Neutrophil (primary cell): ENCODE measurements around the gene GOLIM4.

Experiments used
- H3K27ac ChIP-seq: fragments of 200-600 bp; sonication (generic); 2 replicates; pipeline ENCODE4 v1.5.1; 2016; ENCODE audit warnings: mild to moderate bottlenecking, moderate library complexity
- H3K27me3 ChIP-seq: fragments of 200-600 bp; sonication (generic); 2 replicates; pipeline ENCODE4 v1.6.0; 2016; ENCODE audit warnings: mild to moderate bottlenecking
- H3K36me3 ChIP-seq: fragments of 200-600 bp; sonication (generic); 2 replicates; pipeline ENCODE4 v1.5.1; 2017
- H3K4me1 ChIP-seq, 2 experiments: fragments of 200-600 bp in 1 of 2; sonication (generic) in 1 of 2; 1 replicate in 1 of 2; 2 replicates in 1 of 2; pipeline versions ENCODE4 v1.5.1 to v1.6.1; 2013 to 2016; ENCODE audit warnings: low read depth in 1 of 2, low read length in 1 of 2, mild to moderate bottlenecking in 1 of 2, moderate library complexity in 1 of 2; ENCODE audit not compliant: control insufficient read depth in 1 of 2, insufficient read depth in 1 of 2
- H3K4me3 ChIP-seq, 2 experiments: fragments of 200-600 bp in 1 of 2; sonication (generic) in 1 of 2; 1 replicate in 1 of 2; 2 replicates in 1 of 2; pipeline ENCODE4 v1.5.1; 2013 to 2016; ENCODE audit warnings: low read depth in 1 of 2, low read length in 1 of 2, mild to moderate bottlenecking in 1 of 2, moderate library complexity in 1 of 2
- H3K9me3 ChIP-seq: fragments of 200-600 bp; sonication (generic); 2 replicates; pipeline ENCODE4 v1.5.1; 2016
- CTCF ChIP-seq: fragments of 200-600 bp; sonication (generic); IDR thresholded peaks from 2 replicates; pipeline ENCODE4 v1.5.1; 2016; ENCODE audit warnings: antibody characterized with exemption

Gene GOLIM4

GRCh38 chr3:167967257-167968036 is 128.3 kb downstream of the GOLIM4 start:
- no peaks in the 10 kb centered on the region for H3K4me1 ChIP-seq
- TF ChIP-seq CTCF, result no peak
- H3K9me3 ChIP-seq, result no peaks in the 10 kb centered on the region
- no peaks in the 10 kb centered on the region for H3K36me3 ChIP-seq
- no peak overlapping the region for H3K4me3 ChIP-seq
- H3K27ac ChIP-seq, result no peak overlapping the region
- H3K27me3 ChIP-seq, result no peaks in the 10 kb centered on the region
